ENCODE results near the gene PCSK9.
A peak's percentile ranks its signal among the peaks of the same experiment; 100 is the strongest.
"Not testable (repeated sequence)": the region's sequence is repeated elsewhere in the genome, so short reads cannot be mapped to it uniquely, and the experiment has no call there.

Gene PCSK9

DNA sequence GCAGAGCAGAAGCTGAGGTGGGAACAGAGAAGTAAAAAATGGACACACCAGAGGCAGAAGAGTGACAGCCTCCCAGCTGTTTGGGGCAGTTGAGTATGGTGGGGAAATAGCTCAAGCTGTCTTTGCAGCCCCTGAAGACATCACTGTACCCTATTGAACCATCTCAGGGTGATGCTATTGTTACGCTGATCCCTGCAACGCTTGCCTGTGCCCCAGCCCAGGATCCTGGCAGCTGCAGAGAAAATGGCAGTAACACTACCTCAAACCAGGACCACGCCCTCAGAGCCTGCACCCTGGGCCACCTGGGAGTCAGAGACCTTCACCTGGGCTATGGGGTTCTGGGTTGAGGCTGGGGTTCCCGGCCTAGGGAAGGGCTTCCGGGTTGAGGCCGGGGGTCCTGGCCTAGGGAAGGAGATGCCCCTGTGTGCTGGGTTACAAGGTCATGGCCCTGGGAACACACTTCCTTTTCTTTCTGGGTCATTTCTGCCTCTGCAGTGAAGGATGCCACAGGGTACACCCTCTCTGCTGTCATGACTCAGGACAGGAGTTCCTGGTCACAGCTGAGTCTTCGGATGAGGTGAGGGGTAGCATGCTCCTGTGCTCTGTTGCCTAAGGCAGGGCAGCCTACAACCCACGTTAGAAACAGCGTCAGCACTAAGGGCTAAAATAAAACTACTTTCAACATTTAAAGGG lies 29.0 kb upstream of the PCSK9 start:
- no peak for DNase-seq

GRCh38 chr1:55010887-55011217 lies 28.5 kb upstream of the PCSK9 start:
- DNase-seq: no peak

- DNase-seq: no peak
Observed at GRCh38 chr1:55012661-55013060, 26.7 kb upstream of the PCSK9 start.

- DNase-seq: no peak
Observed at GRCh38 chr1:55015123-55015522, 24.2 kb upstream of the PCSK9 start.

GRCh38 chr1:55015731-55016620 lies 23.4 kb upstream of the PCSK9 start:
- no peak for DNase-seq

GRCh38 chr1:55018395-55018794 lies 21.0 kb upstream of the PCSK9 start:
- DNase-seq: no peak

GRCh38 chr1:55021942-55022546 lies 17.3 kb upstream of the PCSK9 start:
- DNase-seq: peak; percentile 48

DNA sequence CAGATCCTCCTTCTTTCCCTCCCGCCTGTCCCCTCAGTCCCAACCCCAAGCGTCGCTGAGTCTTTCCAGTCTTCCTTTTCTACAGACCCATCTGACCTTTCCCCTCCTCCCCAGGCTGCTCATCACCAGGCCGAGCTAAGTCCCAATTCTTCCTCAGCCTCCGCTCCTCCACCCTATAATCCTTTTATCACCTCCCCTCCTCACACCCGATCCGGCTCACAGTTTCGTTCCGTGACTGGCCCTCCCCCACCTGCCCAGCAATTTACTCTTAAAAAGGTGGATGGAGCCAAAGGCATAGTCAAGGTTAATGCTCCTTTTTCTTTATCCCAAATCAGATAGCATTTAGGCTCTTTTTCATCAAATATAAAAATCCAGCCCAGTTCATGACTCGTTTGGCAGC lies 15.2 kb upstream of the PCSK9 start:
- not testable (repeated sequence) for DNase-seq

DNA sequence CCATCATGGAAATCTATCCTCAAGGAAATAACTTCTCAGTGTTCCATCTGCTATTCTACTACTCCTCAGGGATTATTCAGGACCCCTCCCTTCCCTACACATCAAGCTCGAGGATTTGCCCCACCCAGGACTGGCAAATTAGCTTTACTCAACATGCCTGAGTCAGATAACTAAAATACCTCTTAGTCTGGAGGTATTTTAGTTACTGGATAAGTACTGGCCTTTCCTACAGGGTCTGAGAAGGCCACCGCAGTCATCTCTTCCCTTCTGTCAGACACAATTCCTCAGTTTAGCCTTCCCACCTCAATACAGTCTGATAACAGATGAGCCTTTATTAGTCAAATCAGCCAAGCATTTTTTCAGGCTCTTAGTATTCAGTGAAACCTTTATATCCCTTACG lies 12.7 kb upstream of the PCSK9 start:
- DNase-seq: not testable (repeated sequence)

DNA sequence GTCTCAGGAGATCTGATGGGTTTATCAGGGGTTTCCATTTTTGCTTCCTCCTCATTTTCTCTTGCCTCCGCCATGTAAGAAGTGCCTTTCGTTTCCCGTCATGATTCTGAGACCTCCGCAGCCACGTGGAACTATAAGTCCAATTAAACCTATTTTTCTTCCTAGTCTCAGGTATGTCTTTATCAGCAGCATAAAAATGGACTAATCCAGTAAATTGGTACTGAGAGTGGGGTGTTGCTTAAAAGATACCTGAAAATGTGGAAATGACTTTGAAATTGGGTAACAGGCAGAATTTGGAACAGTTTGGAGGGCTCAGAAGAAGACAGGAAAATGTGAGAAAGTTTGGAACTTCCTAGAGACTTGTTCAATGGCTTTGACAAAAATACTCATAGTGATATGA lies 8.2 kb upstream of the PCSK9 start:
- not testable (repeated sequence) for DNase-seq

DNA sequence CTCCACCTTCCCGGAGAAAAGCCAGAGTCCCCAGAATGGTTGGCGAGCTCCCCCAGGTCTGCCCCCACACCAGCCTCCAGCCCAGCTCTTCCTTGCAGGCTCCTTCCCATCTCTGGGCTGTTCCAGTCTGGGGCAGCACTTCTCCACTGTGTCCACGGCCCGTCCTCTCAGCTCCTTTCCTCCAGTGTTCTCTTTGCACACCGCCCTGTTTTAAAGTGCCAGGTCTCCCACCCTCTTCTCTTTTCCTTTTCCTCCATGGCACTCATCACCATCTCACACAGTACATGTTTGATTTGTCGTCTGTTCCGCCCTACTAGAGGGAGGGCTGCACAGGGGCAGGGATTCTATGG lies 6.1 kb upstream of the PCSK9 start:
- DNase-seq: no peak

- no peak for DNase-seq
Observed at GRCh38 chr1:55034476-55035133, 4.7 kb upstream of the PCSK9 start.

DNA sequence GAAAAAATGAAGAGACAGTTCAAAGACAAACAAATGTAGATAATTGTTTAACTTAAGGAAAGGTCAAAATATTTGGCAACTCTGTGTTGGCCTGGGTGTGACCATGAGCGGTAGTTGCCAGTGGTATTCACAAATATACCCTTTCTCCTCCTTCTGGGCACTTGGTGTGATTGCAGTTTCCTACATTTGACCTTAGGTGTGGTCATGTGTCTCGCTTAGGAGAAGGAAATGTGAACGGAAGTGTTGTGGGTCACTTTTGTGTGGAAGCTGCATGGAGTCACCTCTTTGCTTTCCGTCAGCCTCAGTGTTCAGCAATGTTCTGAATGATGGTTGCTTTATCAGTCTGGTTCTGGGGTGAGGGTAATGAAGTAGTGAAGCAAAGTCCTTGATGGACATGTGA lies 3.4 kb upstream of the PCSK9 start:
- DNase-seq: no peak

DNA sequence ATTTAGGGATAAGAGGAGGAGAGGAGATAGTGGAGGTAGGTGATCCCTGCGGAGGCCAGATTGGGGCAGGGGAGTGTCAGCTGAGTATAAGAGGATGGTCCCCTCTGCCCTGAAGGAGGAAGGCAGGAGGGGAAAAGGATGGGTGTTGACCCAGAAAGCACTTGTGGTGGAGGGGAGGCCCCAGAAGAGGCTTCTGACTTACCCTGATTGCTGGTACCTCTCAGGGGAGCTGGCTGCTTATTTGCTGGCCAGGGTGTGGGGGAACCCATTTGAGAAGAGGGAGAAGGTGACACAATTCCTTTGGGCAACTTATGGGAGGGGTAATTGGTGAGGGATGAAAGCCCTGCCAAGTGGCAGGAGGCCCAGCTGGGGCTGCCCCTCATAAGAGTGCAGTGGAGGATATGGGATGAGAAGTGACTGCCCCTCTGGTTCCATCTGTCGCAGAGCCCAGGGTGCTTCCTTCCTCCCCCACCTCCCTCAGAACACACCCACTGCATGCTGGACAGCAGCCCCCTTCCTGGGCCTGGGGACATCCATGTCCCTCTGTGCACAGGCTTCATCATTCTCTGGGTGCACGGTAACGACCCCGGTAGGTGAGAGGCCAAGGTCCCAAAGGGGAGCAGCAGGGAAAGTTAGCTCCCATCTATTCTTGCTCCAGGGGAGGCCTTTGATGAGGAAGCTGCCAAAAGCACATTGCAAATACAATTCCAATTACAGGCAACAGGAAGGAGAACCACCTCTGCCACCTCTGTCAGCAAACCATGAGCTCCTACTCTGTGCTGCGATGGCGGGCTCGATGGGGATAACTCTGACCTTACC lies 1.4 kb upstream of the PCSK9 start:
- DNase-seq: no peak

GRCh38 chr1:55038552-55038838 lies 853 bp upstream of the PCSK9 start:
- DNase-seq: no peak

- DNase-seq: no peak
Observed at GRCh38 chr1:55038974-55039341, 390 bp upstream of the PCSK9 start.

- no peak for DNase-seq
Observed at GRCh38 chr1:55040083-55040932, 960 bp downstream of the PCSK9 start.

- DNase-seq: no peak
Observed at GRCh38 chr1:55040933-55041494, 1.7 kb downstream of the PCSK9 start.

GRCh38 chr1:55041613-55042012 lies 2.3 kb downstream of the PCSK9 start:
- DNase-seq: no peak

DNA sequence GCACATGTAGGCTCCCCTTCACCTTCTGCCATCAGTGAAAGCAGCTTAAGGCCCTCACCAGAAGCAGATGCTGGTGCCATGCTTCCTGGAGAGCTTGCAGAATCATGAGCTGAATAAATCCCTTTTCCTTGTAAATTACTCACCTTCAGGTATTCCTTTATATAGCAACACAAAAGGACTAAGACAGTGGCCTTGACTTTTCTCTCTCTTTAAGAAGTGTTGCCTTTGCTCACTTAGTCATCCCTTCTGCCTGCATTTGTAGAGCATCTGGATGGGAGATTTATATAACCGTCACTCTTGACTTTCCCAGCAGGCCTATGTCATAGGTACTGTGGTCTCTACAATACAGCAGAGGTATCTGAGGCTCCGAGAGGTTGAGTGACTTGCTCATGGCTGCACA lies 3.7 kb downstream of the PCSK9 start:
- no peak for DNase-seq

GRCh38 chr1:55043726-55044125 lies 4.4 kb downstream of the PCSK9 start:
- DNase-seq: no peak

Measured in CD4-positive, alpha-beta T cell treated with Interferon gamma for 1 hour (primary cell).